ENCODE data around the gene STRA6. TPM values are rescaled to one million over a fixed set of nuclear protein-coding genes. Genes with fewer than 3 reads are reported as not detected.

Gene STRA6
- total RNA-seq (2022; extraction: Qiagen RNA extraction): 44.2 to 82.1 TPM (median 71.9 TPM) in 5 replicates

GRCh38 chr15:74202452-74203401, at the start of gene STRA6:
Gene STRA6, minus strand, starts transcription at chr15:74202787. Its CDS starts 520 bp downstream, at chr15:74202267.

GRCh38 chr15:74235962-74236361, 33.4 kb upstream of the STRA6 start, which contains the start of gene CCDC33:
Gene CCDC33, plus strand, starts transcription at chr15:74236326. Its CDS starts 394 bp downstream, at chr15:74236720.

GRCh38 chr15:74173380-74174218, 29.0 kb downstream of the STRA6 start, which contains the start of gene ISLR:
Gene ISLR, plus strand, starts transcription at chr15:74173710. Its CDS starts 1,149 bp downstream, at chr15:74174859.

GRCh38 chr15:74130155-74130848, 72.3 kb downstream of the STRA6 start, which contains the start of gene ISLR2:
Gene ISLR2, plus strand, starts transcription at chr15:74130586. Its CDS starts 2,169 bp downstream, at chr15:74132755.

Other genes with a start within 250 kb of the STRA6 start
- gene STOML1, start 210.5 kb downstream of the STRA6 start, total RNA-seq (2022; extraction: Qiagen RNA extraction): 9.2 to 11.3 TPM (median 10.8 TPM) in 5 replicates
- gene PML, start 208.1 kb downstream of the STRA6 start, total RNA-seq (2022; extraction: Qiagen RNA extraction): 10.9 to 17.1 TPM (median 14.7 TPM) in 5 replicates
- gene GOLGA6A, start 120.2 kb downstream of the STRA6 start, total RNA-seq (2022; extraction: Qiagen RNA extraction): 0.02 to 0.32 TPM (median 0.19 TPM) in 5 replicates
- 0.06 to 0.22 TPM (median 0.15 TPM) in 5 replicates for gene ISLR2, start 72.2 kb downstream of the STRA6 start, total RNA-seq (2022; extraction: Qiagen RNA extraction)
- 0.33 to 0.52 TPM (median 0.35 TPM) in 5 replicates for gene ISLR, start 29.1 kb downstream of the STRA6 start, total RNA-seq (2022; extraction: Qiagen RNA extraction)
- gene CCDC33, start 33.5 kb upstream of the STRA6 start, total RNA-seq (2022; extraction: Qiagen RNA extraction): 5.8 to 8.6 TPM (median 7.1 TPM) in 5 replicates
- 0.05 TPM in 1 of 5 replicates, not detected in the others for gene CYP11A1, start 164.9 kb upstream of the STRA6 start, total RNA-seq (2022; extraction: Qiagen RNA extraction)
- gene SEMA7A, start 231.2 kb upstream of the STRA6 start, total RNA-seq (2022; extraction: Qiagen RNA extraction): 0.98 to 1.3 TPM (median 1.1 TPM) in 5 replicates